ENCODE measurements around the gene NRF1.
"Not testable (repeated sequence)": the region's sequence is repeated elsewhere in the genome, so short reads cannot be mapped to it uniquely, and the experiment has no call there.

The NRF1 gene

GRCh38 chr7:129611246-129612111 is at the start of gene NRF1:
TSS of gene NRF1 (plus strand) at chr7:129611720. CDS start at chr7:129657352, 45,632 bp downstream.
- peak within 1 kb of the TSS; percentile 61 to 81 (median 72) for H3K4me3 ChIP-seq
- peak within 1 kb of the TSS; percentile 85 to 98 (median 95) for H3K27ac ChIP-seq

GRCh38 chr7:129566323-129566722 is 45.2 kb upstream of the NRF1 start:
- H3K4me3 ChIP-seq, result not testable (repeated sequence)

GRCh38 chr7:129567377-129567776 is 44.1 kb upstream of the NRF1 start:
- Histone ChIP-seq H3K4me3 (no peak overlapping the region), H3K27ac (no peak overlapping the region)

More at GRCh38 chr7:129566323-129566722, 45.2 kb upstream of the NRF1 start:
- not testable (repeated sequence) for H3K27ac ChIP-seq

GRCh38 chr7:129568240-129568639 is 43.3 kb upstream of the NRF1 start:
- Histone ChIP-seq H3K4me3 (no peak overlapping the region), H3K27ac (no peak overlapping the region)

GRCh38 chr7:129569326-129569725 is 42.2 kb upstream of the NRF1 start:
- H3K27ac ChIP-seq, result peak overlapping the region in 2 of 21 experiments; percentile 28 to 60
- no peak overlapping the region for H3K4me3 ChIP-seq

GRCh38 chr7:129569811-129570215 is 41.7 kb upstream of the NRF1 start:
- Histone ChIP-seq H3K4me3 (no peak overlapping the region), H3K27ac (peak overlapping the region in 2 of 21 experiments; percentile 28 to 60)

- H3K4me3 ChIP-seq, result no peak overlapping the region
- no peak overlapping the region for H3K27ac ChIP-seq
Measured at GRCh38 chr7:129571201-129571600, 40.3 kb upstream of the NRF1 start.

- Histone ChIP-seq H3K4me3 (no peak overlapping the region), H3K27ac (no peak overlapping the region)
Measured at GRCh38 chr7:129572205-129572604, 39.3 kb upstream of the NRF1 start.

GRCh38 chr7:129574487-129574886 is 37.0 kb upstream of the NRF1 start:
- H3K4me3 ChIP-seq, result no peak overlapping the region
- peak overlapping the region in 1 of 21 experiments; percentile 28 for H3K27ac ChIP-seq

GRCh38 chr7:129575699-129576098 is 35.8 kb upstream of the NRF1 start:
- no peak overlapping the region for H3K4me3 ChIP-seq
- no peak overlapping the region for H3K27ac ChIP-seq

GRCh38 chr7:129576138-129576537 is 35.4 kb upstream of the NRF1 start:
- no peak overlapping the region for H3K4me3 ChIP-seq
- no peak overlapping the region for H3K27ac ChIP-seq

- Histone ChIP-seq H3K27ac (no peak overlapping the region), H3K4me3 (no peak overlapping the region)
Measured at GRCh38 chr7:129578829-129579228, 32.7 kb upstream of the NRF1 start.

- not testable (repeated sequence) for H3K27ac ChIP-seq, H3K4me3 ChIP-seq
Measured at GRCh38 chr7:129586179-129586578, 25.3 kb upstream of the NRF1 start.

GRCh38 chr7:129588268-129588667 is 23.3 kb upstream of the NRF1 start:
- Histone ChIP-seq H3K4me3 (no peak overlapping the region), H3K27ac (no peak overlapping the region)

- Histone ChIP-seq H3K4me3 (no peak overlapping the region), H3K27ac (no peak overlapping the region)
Measured at GRCh38 chr7:129591868-129592267, 19.7 kb upstream of the NRF1 start.

GRCh38 chr7:129596386-129596785 is 15.1 kb upstream of the NRF1 start:
- not testable (repeated sequence) for H3K27ac ChIP-seq, H3K4me3 ChIP-seq

- no peak overlapping the region for H3K4me3 ChIP-seq
- H3K27ac ChIP-seq, result no peak overlapping the region
Measured at GRCh38 chr7:129597672-129598071, 13.8 kb upstream of the NRF1 start.

GRCh38 chr7:129599174-129599573 is 12.3 kb upstream of the NRF1 start:
- no peak overlapping the region for H3K27ac ChIP-seq
- no peak overlapping the region for H3K4me3 ChIP-seq

- not testable (repeated sequence) for H3K27ac ChIP-seq, H3K4me3 ChIP-seq
Measured at GRCh38 chr7:129603594-129603993, 7.9 kb upstream of the NRF1 start.

- H3K27ac ChIP-seq, H3K4me3 ChIP-seq: not testable (repeated sequence)
Measured at GRCh38 chr7:129604021-129604420, 7.5 kb upstream of the NRF1 start.

GRCh38 chr7:129604713-129605437 is 6.6 kb upstream of the NRF1 start:
- H3K27ac ChIP-seq, result no peak overlapping the region

More at GRCh38 chr7:129604713-129605437, 6.6 kb upstream of the NRF1 start:
- H3K4me3 ChIP-seq, result no peak overlapping the region

Measured in skin epidermis (tissue), 12 donors.